Stimulated activated CD4-positive, alpha-beta T cell treated with anti-CD3 and anti-CD28 coated beads, Interleukin-4, amount 100 ng/mL, for 1 hour (primary cell): ENCODE results near the gene DLST.

ENCODE experiments used
- DNase-seq: peaks from one replicate; pipeline ENCODE4 v3.0.0-alpha.2; 2020

Gene DLST

GRCh38 chr14:74942608-74943007, 60.9 kb downstream of the DLST start:
- DNase-seq, result peak; percentile 30

DNA sequence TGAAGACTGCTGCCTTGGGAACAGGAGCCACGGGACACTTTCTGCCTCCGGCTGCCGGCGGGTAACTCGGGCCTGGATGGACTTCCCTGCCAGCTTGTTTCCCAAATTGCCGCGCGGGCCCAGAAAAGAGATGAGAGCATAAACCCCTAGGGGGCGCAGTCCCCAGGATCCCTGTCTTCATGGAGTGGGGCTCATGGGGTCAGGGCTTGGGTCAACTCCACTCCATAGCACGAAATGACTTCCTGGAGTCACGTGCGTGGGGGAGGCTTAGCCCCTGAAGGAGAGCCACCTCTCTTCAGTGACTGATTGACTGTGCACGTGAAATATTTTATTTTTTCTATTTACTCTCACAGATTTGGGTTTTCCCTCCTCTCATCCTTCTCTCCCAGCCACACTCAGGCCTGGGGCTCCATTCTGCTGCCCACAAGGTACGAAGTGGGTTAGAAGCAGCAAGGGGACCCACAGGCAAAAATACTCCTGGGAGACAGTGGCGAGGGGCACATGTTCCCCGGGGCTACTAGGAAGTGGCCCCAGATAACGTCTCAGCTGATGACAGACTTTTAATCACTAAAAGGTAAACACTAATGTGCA, 63.6 kb downstream of the DLST start:
- no peak for DNase-seq

GRCh38 chr14:74945852-74946658, 64.3 kb downstream of the DLST start:
- DNase-seq, result peak; percentile 70

GRCh38 chr14:74946659-74947281, 65.1 kb downstream of the DLST start:
- DNase-seq, result no peak

- DNase-seq, result no peak
Measured at GRCh38 chr14:74947353-74948227, 65.9 kb downstream of the DLST start.

DNA sequence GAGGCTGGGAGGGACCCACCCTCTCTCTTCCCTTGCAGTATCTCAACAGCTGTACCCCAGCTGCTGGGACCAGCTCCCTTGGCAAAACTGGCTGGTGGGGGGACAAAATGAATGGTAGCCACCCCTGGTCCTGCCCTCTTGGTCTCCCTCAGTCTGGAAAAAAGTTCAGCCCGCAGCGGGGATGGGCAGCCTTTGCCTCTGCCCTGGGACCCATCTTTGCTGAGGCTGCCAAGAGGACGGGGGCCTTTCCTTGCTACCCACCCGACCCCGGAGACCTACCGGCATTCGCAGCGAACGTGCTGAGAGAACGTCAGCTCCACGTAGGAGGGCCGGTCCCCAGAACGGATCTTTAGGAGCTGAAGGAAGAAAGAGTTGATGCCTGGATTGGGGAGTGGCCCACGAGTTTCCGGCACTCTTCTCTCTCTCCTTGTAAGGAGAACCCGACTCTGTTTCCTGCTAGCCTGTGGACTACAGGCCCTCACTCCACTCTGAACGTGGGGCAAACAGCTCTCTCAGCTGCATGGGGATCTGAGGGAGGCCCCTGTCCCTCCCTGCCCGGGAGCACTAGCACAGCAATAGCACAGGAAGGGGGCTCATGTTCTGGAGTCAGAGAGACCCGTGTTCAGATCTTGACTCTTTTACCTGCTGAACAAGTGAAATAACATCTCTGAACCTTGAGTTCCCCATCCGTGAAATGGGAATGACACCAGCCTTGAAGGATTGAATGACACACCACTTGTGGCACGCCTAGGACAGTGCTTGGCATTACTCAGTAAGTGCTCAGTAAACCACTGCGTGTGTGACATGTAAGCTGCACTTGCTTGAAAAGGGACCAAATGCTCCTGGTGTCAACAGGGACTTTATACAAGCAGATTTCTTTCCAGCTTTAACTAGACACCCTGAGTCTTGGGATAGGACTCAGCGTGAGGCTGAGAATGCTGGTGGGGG, 66.8 kb downstream of the DLST start:
- DNase-seq, result no peak

DNA sequence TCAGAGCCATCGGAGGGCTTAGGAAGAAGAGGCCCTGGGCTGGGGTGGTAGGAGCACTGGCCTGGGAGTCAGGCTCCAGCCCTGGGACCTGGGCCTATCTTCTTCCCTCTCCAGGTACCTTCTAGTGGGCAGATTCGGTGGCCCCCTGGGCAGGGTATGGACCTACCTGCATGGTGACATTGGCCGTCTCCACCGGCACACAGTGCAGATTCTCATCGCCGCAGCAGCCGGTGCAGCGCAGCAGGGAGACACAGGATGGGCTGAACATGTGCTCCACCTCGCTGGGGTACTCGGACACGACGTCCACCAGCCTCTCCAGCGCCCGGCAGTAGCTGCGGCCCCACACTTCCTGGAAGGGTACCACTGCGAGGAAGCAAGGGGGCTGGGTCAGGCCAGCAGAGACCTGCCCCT, 67.5 kb downstream of the DLST start:
- DNase-seq, result no peak

DNA sequence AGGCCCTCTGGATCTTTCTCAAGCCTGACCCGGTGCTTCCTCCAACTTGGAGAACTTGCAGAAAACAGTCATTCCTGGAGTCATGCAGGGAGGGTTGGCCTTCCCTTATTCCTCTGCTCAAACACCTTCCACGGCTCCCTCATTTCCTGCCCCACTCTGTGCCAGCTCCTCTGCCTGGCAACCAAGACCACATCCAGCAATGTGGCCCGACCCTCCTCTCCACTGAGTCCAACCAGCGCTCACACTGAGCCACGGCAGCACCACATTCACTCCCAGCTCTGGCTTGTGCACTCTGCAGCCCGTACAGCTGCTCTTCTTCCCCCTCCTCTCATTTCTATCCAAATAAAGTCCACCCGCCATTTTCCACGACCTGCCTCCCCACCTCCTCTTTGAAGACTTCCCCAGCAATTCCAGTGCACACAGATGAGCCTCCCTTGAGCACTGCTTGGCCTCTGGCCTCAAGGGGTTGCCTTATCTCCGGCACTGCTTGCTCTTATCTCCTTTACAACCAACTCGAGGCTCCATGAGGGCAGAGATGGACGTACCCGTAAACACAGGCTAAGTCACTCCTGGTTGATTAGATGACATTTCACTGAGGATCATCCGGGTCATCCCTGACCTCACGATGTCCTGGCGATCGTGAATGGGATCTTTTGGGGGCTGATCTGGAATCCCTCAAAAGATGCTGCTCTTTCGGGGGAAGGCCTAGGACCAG, 68.3 kb downstream of the DLST start:
- no peak for DNase-seq

DNA sequence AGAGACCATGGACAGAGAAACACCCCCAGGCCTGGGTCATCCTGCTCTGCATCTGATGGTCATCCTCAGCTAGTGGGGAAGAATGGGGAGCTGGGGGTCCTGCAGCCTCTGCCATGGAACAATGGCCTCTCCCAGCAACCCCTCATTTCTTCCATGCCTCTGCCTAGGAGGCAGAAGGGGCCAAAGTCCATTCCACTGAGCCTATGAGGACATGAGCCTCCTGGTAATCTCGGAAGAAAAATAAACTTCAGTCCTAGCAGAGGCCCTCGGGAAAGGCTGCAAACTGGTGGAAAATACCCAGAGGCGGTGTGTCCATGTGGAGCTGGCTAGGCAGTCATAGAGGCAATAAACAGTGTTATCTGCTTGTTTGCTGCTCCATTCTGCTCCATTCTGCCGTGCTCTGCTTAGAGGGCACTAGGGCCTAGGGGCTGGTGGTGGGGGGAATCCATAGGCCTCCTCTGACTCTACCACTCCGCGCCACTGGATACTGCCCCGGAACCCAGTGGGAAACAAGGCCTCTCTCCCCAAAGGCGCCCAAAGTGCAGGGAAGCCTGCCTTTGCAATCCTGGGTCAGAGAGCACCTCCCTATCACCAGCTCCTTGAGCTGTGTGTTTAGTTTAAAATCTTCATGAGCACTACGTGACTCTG, 69.2 kb downstream of the DLST start:
- DNase-seq, result no peak

- DNase-seq, result no peak
Measured at GRCh38 chr14:74951443-74952179, 69.9 kb downstream of the DLST start.

DNA sequence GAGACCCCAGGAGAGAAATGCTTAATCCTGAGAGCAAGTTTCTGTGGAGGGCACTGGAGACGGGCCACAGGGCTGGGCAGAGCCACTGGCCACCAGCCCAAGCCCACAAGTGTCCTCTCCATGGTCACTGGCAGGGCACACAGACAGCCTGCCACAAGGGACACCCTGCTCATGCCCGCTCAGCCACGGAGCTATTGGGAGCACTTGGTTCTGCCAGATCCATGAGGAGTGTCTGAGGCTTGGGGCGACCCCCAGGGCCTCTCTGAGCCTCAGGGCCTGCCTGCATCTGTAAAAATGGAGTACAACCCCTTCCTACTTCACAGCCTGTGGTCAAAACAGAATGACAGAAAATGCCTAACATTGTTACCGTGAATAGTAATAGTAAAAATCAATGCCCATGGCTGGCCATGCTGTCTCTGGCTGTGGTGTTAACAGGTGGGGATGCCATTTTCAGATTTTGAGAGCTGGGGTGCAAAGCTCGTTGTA, 70.5 kb downstream of the DLST start:
- no peak for DNase-seq

- DNase-seq, result no peak
Measured at GRCh38 chr14:74952697-74953484, 71.2 kb downstream of the DLST start.
